GM18502 (cell line): ENCODE results near the gene FBXO38.

Source experiments
- ATAC-seq: cut with Tn5 transposase; IDR thresholded peaks from one replicate; pipeline ENCODE4 v1.9.1; 2021; ENCODE audit warnings: mild to moderate bottlenecking; ENCODE audit not compliant: unreplicated experiment, poor library complexity

The FBXO38 gene

DNA sequence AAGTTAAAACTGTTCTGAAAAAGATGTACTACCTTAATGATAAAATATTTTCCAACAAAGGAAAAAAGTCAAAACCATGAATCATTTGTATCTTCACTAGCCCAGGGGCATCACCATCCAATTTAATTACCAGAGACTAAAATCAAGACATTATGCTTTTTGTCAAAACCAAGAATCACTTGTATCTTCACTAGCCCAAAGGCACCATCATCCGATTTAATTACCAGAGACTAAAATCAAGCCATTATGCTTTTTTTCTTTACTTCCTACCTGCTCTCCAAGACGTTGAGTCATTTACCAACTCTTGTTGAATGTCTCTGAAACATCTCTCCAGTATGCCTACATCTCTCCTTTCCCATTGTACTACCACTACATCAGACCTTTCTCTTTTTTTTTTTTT is 37.9 kb downstream of the FBXO38 start:
- ATAC-seq = no peak

DNA sequence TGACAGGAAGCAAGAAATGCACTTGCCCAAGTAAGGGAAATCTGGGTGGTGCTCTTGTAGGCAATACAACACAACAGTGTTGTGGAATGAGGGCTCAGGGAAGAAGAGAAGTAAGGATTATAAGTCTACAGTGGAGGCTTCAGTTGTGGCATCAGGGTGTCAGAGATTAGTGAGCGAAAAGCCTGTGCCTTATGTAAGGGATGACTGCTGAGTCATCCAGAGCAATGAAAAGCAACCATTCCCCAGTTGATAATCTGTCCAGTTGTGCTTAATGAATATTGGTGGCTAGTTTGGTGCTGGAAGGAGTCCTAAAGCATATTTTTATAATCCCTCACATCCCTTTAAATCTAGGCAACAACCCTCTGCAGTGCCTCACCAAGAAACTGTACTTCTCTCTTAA is 42.0 kb downstream of the FBXO38 start:
- ATAC-seq = no peak

DNA sequence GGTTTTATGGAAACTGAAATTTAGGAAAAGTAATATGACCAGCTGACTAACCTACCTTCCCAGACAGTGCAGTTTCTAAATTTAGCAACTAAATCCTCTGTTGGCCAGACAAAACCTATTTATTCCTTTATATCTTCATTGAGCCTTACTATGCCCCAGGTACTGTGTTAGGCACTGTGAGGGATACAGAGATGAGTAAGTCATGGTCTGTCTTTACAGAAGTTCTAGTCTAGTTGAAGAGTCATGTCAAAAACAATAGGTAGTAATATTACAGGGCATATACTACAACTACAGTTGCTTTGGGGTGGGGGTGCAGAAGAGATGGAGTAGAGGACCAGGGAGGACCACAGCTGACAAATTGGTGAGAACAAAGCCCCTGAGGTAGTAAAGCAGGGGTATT is 42.8 kb downstream of the FBXO38 start:
- no peak for ATAC-seq

DNA sequence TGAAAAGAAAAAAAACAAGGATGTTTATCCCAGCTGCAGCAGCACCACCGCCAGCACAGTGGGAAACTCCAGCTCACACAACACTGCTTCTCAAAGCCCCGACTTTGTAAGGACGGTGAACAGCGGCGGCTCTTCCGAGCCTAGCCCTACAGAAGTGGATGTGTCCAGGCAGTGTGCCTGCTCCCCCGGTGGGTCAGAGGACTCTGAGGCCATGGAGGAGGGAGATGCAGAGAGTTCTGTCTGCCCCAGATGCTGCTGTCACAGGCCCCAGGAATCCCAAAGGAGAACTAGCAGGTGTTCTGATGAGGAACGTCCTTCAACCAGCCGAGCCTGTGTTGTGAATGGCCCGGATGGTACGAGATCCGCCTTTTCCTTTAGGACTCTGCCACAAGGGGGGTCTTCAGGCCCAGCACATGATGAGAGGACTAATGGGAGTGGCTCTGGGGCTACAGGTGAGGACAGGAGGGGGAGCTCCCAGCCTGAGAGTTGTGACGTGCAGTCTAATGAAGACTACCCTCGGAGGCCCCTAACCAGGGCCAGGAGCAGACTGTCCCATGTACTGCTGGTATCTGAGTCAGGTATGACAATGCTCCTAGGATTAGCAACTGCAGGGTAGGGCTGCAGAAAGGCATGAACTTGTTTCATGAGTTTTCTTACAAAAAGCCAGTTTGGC is 43.7 kb downstream of the FBXO38 start:
- no peak for ATAC-seq

DNA sequence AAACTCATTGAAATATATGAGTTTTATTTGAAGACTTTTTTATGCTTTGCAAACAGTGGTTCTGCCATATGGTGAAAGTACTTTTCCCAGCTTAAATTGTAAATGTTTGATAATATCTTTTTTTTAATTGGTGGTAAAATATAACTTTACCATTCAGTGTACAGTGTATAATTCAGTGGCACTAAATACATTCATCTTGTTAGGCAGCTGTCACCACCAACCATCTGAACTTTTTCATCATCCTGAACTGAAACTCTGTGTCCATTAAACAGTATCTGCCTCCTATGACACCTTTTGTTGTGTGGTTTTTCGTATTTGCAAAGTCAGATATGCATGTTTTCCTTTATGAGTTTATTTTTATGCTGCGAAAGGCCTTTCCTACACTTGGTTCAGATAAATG is 45.1 kb downstream of the FBXO38 start:
- no peak for ATAC-seq

DNA sequence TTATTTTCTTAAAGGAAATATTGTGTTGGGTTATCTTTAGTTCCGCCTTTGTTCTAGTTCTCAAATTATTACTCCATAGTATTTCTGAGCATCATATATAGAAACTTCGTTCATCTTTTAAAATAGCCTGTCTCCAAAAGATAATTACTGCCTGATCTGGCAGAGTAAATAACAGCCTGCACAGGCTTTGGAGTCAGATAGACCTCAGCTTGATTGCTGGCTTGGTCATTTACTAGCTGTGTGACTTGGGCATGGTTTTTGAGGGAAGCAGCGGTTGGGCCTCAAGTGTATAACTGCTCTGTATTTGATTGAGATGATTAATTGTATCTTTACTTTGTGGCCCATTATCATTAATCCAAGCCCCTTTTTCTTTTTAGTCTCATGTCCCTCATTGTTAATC is 50.1 kb downstream of the FBXO38 start:
- no peak for ATAC-seq

DNA sequence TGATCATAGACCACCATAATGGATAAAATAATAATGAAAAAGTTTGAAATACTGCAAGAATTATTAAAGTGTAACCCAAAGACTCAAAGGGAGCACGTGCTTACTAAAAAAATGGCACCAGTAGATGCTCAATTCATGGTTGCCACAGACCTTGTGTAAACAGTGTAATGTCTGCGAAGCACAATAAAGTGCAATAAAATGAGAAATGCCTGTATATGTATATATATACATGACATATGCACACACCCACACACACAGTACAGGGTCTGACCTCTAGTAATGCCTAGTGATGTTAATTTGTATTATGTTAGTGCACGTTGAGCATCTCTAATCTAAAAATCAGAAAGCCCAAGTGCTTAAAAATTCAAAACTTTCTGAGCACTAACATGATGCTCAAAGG is 52.3 kb downstream of the FBXO38 start:
- ATAC-seq = no peak

DNA sequence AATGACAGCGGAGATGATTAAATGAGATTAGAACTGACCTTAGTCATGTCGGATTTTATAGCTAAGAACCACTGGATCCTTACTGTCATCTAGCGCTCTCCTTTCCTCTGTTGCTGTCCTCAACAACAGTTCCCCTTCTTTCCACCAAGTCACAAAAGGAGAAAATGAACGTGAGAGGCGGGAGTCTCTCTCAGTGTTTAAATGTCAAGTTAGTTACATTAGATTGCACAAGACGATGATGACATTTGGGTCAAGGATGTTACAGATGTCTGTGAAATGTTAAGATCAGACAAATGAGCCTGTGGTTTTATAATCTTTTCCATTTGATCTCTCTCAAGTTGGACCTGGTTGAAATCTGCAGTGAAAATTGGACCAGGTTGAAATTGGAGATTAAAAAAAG is 53.5 kb downstream of the FBXO38 start:
- no peak for ATAC-seq

GRCh38 chr5:148438933-148439332 is 55.2 kb downstream of the FBXO38 start:
- ATAC-seq = no peak

DNA sequence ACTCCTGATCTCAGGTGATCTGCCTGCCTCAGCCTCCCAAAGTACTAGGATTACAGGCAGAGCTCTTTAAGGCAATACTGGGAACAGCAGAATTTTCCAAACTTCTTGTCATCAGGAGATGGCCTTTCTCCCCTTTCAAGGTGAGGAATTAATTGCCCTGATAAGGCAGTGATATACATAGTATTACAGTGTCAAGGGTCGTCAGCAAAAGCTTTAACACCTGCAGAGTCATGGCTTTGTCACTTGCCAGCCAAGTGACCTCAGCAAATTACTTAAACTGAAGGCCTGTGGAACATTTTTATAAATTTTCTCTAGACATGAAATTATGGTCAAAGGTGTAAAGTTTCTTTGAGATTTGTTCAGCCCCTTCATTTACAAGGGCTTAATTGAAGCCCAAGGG is 59.5 kb downstream of the FBXO38 start:
- no peak for ATAC-seq

GRCh38 chr5:148443998-148444397 is 60.2 kb downstream of the FBXO38 start:
- peak; percentile 93 for ATAC-seq

GRCh38 chr5:148445578-148445977 is 61.8 kb downstream of the FBXO38 start:
- ATAC-seq = no peak

GRCh38 chr5:148446611-148447010 is 62.9 kb downstream of the FBXO38 start:
- no peak for ATAC-seq

- ATAC-seq = no peak
These were observed 68.9 kb downstream of the FBXO38 start for GRCh38 chr5:148452499-148453193.

DNA sequence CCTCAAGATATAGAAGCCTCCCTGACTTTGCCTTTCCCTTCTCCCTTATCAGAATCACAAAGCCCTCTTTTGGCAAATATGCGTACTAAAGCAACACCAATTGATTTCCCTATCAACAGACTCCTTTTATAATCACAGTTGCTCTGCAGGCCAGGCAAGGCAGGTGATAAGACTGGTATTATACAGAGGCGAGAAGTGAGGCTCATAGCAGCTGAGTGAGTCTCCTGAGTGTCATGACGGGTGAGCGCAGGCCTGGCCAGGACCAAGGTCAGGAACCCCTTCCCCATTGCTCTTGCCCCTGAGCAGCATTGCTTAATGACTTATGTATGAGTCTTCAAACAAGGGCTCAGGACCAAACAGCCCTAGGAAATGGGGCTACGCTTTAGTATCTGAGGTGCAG is 70.8 kb downstream of the FBXO38 start:
- no peak for ATAC-seq

- no peak for ATAC-seq
These were observed 71.4 kb downstream of the FBXO38 start for GRCh38 chr5:148455185-148455584.

DNA sequence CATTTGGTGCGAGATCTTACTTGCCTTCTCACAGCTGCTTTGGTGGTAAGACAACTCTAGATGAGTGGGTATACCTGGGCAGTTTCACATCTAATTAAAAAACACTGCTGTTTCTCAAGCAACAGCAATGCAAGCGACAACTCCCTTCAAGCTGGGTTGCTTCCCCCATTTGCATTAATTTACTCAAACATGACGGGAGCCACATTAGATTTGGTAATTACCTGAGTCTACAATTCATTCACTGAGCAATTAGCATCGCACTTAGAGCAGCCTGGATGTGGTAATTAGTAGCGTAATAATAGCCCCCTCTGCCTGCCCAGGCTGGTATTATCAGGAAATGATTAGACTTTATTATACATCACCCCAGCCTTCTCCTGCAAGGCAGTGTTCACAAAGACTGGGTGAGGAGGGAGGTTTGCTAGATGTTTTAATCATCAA is 73.4 kb downstream of the FBXO38 start:
- peak; percentile 87 for ATAC-seq

DNA sequence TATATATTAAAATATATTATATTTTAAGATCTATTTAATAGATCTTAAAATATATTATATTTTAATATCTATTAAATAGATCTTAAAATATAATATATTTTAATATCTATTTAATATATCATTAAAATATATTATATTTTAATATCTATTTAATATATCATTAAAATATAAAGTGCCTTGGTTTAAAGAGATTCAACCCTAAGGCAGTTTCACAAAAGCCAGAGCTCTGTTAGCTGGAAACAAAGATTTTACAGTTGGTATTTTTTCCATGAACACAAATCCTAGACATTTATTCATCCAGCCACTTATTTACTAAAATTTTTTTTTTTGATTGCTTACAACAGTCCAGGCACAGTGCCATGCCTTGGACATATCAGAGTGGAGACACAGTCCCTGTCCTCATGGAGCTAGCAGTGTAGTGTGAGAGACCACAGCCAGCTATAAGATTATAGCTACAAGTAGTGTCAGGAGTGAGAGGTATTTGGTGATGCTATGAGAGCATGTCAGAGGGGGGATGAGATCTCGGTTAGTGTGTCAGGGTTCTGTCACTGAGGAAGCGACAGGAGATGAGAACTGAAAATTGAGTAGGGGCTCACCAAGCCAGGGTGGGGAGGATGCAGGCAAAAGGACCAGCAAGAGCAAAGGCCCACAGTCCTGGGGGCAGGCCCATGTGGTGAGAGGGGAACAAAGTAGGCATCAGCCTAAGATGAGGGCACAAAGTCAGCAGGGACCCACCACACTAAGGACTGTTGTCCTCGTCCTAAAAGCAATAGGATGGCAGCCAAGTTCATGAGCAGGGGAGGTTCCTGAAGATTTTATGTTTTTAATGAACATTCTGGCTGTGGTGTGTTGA is 74.5 kb downstream of the FBXO38 start:
- no peak for ATAC-seq

GRCh38 chr5:148459669-148460068 is 75.9 kb downstream of the FBXO38 start:
- no peak for ATAC-seq

- no peak for ATAC-seq
These were observed 81.8 kb downstream of the FBXO38 start for GRCh38 chr5:148465381-148466235.
